T-helper 1 cell treated with Interleukin-12 subunit alpha and Interleukin-12 subunit beta and Interleukin-4 antibody, amounts not matched to agents 30 ng/mL and 1 ng/mL, for 36 hours (primary cell): Measurements from ENCODE around the gene B4GALT3. TPM values are rescaled to one million over a fixed set of nuclear protein-coding genes. Genes with fewer than 3 reads are reported as not detected.

Source experiments
- intact Hi-C: fragments of 100-400 bp; cut with micrococcal nuclease; formaldehyde crosslinking; loops from one replicate; pipeline ENCODE4 v1.15.1; 2024
- total RNA-seq: library from RNA; stranded (reverse); gene quantifications from 2 replicates; pipeline ENCODE4 v1.2.3, GENCODE V29; 2022

B4GALT3 gene
- total RNA-seq, 1 donor from 2014 or later: 56.3 TPM

- intact Hi-C loops: no loop called here
Measured at GRCh38 chr1:161207173-161207572, 29.9 kb upstream of the B4GALT3 start.

- intact Hi-C loops: no loop called here
Measured at GRCh38 chr1:161206411-161207140, 29.3 kb upstream of the B4GALT3 start.

GRCh38 chr1:161201836-161202712 lies 24.8 kb upstream of the B4GALT3 start, which contains the start of gene NDUFS2:
TSS of gene NDUFS2 (plus strand) at chr1:161202367. CDS start at chr1:161202386, 19 bp downstream.
- intact Hi-C loops: loop anchor here (1.0 kb wide), 10 partner anchors 10 to 157 kb away; partner anchors contain the start of genes DEDD, PPOX, SDHC and UFC1

- intact Hi-C loops: no loop called here
Measured at GRCh38 chr1:161200992-161201835, 23.9 kb upstream of the B4GALT3 start.

- intact Hi-C loops: no loop called here
Measured at GRCh38 chr1:161200421-161200991, 23.2 kb upstream of the B4GALT3 start.

- intact Hi-C loops: no loop called here
Measured at GRCh38 chr1:161199506-161200139, 22.3 kb upstream of the B4GALT3 start.

- intact Hi-C loops: no loop called here
Measured at GRCh38 chr1:161198897-161199431, 21.7 kb upstream of the B4GALT3 start, which contains the start of gene ADAMTS4. TSS of gene ADAMTS4 (minus strand) at chr1:161199054. CDS start at chr1:161198627, 427 bp downstream.

GRCh38 chr1:161198194-161198896 lies 21.0 kb upstream of the B4GALT3 start:
- intact Hi-C loops: no loop called here

- intact Hi-C loops: no loop called here
Measured at GRCh38 chr1:161197560-161198193, 20.4 kb upstream of the B4GALT3 start.

- intact Hi-C loops: no loop called here
Measured at GRCh38 chr1:161196521-161197451, 19.5 kb upstream of the B4GALT3 start.

GRCh38 chr1:161196111-161196510 lies 18.8 kb upstream of the B4GALT3 start:
- intact Hi-C loops: no loop called here

- intact Hi-C loops: no loop called here
Measured at GRCh38 chr1:161195171-161195570, 17.9 kb upstream of the B4GALT3 start.

- intact Hi-C loops: loop anchor here (2.0 kb wide), 1 partner anchor 17 kb away; no protein-coding TSS in a partner anchor
Measured at GRCh38 chr1:161193561-161194235, 16.4 kb upstream of the B4GALT3 start.

GRCh38 chr1:161192476-161193465 lies 15.5 kb upstream of the B4GALT3 start:
- intact Hi-C loops: loop anchor here (1.0 to 2.0 kb wide), 7 partner anchors 10 to 190 kb away; partner anchors contain the start of genes B4GALT3 and NDUFS2

GRCh38 chr1:161191971-161192370 lies 14.7 kb upstream of the B4GALT3 start:
- intact Hi-C loops: loop anchor here (1.0 to 2.0 kb wide), 7 partner anchors 10 to 190 kb away; partner anchors contain the start of genes B4GALT3 and NDUFS2
